ENCODE measurements around the gene GMPR2.
"Not testable (repeated sequence)": the region's sequence is repeated elsewhere in the genome, so short reads cannot be mapped to it uniquely, and the experiment has no call there.

Gene GMPR2

DNA sequence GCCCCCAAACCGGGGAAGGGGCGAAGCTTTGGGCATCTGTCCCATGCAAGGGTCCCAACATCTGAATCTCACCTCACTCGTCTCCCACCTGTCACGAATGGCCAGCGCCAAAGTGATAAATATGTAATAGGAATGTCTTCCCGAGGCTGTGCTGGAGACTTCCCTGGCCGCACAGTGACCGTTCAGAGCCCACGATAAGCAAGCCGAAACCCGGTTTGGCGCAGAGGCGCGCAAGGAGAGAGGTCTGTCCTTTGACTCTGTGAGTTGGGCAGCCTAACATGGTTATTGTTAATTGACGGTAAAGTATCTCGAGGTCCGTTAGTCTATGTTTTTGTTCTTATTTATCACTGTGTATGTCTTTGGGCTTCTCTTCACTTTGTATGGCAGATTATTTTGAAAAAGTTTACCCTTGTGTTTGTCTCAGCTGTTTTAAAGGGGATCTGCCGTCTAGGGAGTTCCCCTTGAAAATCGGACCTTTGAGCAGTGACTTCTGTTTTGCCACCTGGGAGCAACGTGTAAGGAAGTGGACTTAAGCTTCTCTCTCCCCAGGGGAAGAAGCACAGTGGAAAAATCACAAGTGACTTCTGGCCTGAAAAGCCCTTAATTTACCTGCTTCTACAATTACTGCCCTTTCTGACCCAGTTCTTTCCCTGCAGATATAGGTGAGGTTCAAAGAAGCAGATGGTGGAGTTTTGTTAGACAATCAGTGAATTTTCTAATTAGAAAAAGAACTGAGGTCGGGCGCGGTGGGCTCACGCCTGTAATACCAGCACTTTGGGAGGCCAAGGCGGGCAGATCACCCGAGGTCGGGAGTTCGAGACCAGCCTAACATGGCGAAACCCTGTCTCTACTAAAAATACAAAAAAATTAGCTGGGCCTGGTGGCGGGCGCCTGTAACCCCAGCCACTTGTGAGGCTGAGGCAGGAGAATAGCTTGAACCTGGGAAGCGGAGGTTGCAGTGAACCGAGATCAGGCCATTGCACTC, 36.4 kb upstream of the GMPR2 start:
- H3K36me3 ChIP-seq (replicated peaks), result peaks cover 18% of the 10 kb centered on the region
- H3K4me3 ChIP-seq (ENCODE audit: low read depth, low read length), result peak overlapping the region; percentile 80
- in situ Hi-C loops (cut with HindIII; ENCODE audit: low pct_ligation_motif_present, low sequenced_read_pairs), result no loop called here
- no peaks in the 10 kb centered on the region for H3K27me3 ChIP-seq (replicated peaks)
- H3K27ac ChIP-seq, result peak overlapping the region; percentile 100
- no peak for DNase-seq
- TF ChIP-seq, protein P1, sequence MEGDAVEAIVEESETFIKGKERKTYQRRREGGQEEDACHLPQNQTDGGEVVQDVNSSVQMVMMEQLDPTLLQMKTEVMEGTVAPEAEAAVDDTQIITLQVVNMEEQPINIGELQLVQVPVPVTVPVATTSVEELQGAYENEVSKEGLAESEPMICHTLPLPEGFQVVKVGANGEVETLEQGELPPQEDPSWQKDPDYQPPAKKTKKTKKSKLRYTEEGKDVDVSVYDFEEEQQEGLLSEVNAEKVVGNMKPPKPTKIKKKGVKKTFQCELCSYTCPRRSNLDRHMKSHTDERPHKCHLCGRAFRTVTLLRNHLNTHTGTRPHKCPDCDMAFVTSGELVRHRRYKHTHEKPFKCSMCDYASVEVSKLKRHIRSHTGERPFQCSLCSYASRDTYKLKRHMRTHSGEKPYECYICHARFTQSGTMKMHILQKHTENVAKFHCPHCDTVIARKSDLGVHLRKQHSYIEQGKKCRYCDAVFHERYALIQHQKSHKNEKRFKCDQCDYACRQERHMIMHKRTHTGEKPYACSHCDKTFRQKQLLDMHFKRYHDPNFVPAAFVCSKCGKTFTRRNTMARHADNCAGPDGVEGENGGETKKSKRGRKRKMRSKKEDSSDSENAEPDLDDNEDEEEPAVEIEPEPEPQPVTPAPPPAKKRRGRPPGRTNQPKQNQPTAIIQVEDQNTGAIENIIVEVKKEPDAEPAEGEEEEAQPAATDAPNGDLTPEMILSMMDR (IDR thresholded peaks at IDR 0.05; ENCODE audit: low read depth, low read length, missing control alignments), result no peak

DNA sequence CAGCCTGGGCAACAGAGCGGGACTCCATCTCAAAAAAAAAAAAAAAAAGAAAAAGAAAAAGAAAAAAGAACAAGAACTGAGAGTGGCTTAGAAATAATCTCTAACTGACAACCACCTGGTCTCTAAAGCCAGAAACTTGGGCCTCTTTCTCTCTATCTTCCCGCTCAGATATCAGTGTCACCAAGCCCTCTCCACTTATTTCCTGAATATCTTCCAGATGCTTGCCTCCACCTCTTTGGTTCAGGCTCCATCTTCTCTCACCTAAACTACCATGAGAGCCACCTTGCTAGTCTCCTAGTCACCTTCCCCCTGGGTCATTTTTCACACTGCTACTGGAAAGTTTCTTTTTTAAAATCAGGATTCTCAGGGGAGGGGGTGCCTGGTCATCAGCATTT, 35.7 kb upstream of the GMPR2 start:
- in situ Hi-C loops (cut with HindIII; ENCODE audit: low pct_ligation_motif_present, low sequenced_read_pairs), result no loop called here
- Histone ChIP-seq H3K27me3 (replicated peaks) (no peaks in the 10 kb centered on the region), H3K36me3 (replicated peaks) (peaks cover 15% of the 10 kb centered on the region), H3K27ac (no peak overlapping the region), H3K4me3 (ENCODE audit: low read depth, low read length) (no peak overlapping the region)
- TF ChIP-seq, protein P1 (IDR thresholded peaks at IDR 0.05; ENCODE audit: low read depth, low read length, missing control alignments), result no peak
- DNase-seq, result no peak

DNA sequence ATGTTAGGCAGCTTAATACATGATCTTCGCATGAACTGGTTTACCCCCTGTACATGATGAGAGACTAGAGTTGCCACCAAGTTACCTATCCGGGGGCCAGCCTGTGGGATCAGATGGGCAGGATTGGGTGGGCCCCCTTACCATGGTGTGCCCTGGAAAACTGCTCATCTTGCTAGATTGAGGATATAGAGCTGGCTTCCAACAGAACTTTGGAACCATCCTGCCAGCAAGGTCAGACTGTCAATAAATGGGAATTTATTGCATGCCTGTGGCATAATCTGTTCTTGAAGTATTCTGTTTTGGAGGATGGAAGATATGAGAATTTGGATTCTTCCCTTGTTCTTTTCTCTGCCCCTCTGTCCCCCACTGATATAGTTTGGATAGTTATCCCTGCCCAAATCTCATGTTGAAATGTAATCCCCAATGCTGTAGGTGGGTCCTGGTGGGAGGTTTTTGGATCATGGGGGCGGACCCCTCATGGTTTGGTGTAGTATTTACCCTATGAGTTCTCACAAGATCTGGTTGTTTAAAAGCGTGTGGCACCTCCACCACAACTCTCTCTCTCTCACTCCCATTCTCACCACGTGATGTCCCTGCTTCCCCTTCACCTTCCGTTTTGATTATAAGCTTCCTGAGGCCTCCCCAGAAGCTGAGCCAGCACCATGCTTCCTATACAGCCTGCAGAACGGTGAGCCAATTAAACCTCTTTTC, 33.8 kb upstream of the GMPR2 start:
- no peak overlapping the region for H3K27ac ChIP-seq
- TF ChIP-seq, protein P1 (IDR thresholded peaks at IDR 0.05; ENCODE audit: low read depth, low read length, missing control alignments), result no peak
- in situ Hi-C loops (cut with HindIII; ENCODE audit: low pct_ligation_motif_present, low sequenced_read_pairs), result no loop called here
- no peak overlapping the region for H3K4me3 ChIP-seq (ENCODE audit: low read depth, low read length)
- peaks cover 5% of the 10 kb centered on the region for H3K36me3 ChIP-seq (replicated peaks)
- H3K27me3 ChIP-seq (replicated peaks), result no peaks in the 10 kb centered on the region
- no peak for DNase-seq

DNA sequence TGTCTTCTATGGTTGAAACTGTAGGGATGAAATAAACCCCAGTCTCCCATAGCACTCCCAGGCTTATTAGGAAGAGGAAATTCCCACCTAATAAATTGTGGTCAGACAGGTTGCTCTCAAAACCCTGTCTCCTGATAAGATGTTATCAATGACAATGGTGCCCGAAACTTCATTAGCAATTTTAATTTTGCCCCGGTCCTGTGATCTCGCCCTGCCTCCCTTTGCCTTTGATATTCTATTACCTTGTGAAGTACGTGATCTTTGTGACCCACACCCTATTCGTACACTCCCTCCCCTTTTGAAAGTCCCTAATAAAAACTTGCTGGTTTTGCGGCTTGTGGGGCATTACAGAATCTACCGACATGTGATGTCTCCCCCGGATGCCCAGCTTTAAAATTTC, 30.2 kb upstream of the GMPR2 start:
- peaks cover 10% of the 10 kb centered on the region for H3K36me3 ChIP-seq (replicated peaks)
- H3K27me3 ChIP-seq (replicated peaks); H3K27ac ChIP-seq; H3K4me3 ChIP-seq (ENCODE audit: low read depth, low read length); in situ Hi-C loops (cut with HindIII; ENCODE audit: low pct_ligation_motif_present, low sequenced_read_pairs); DNase-seq: not testable (repeated sequence)

DNA sequence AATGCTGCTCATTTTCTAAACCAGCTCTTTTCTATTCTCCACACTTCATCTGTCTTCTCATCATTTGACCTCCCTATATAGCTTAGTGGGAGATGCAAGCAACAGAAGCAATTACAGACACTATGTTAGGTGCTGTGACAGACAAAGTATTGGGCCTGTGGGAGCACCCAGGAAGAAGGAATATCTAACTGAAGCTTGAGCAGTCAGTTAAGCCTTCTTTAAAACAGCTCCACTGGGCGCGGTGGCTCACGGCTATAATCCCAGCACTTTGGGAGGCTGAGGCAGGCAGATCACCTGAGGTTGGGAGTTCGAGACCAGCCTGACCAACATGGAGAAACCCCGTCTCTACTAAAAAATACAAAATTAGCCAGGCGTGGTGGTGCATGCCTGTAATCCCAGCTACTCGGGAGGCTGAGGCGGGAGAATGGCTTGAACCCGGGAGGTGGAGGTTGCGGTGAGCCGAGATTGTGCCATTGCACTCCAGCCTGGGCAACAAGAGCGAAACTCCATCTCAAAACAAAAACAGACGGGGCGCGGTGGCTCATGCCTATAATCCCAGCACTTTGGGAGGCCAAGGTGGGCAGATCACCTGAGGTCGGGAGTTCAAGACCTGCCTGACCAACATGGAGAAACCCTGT, 29.4 kb upstream of the GMPR2 start:
- H3K36me3 ChIP-seq (replicated peaks), result peaks cover 13% of the 10 kb centered on the region
- H3K27ac ChIP-seq; H3K27me3 ChIP-seq (replicated peaks); H3K4me3 ChIP-seq (ENCODE audit: low read depth, low read length); in situ Hi-C loops (cut with HindIII; ENCODE audit: low pct_ligation_motif_present, low sequenced_read_pairs); DNase-seq: not testable (repeated sequence)

DNA sequence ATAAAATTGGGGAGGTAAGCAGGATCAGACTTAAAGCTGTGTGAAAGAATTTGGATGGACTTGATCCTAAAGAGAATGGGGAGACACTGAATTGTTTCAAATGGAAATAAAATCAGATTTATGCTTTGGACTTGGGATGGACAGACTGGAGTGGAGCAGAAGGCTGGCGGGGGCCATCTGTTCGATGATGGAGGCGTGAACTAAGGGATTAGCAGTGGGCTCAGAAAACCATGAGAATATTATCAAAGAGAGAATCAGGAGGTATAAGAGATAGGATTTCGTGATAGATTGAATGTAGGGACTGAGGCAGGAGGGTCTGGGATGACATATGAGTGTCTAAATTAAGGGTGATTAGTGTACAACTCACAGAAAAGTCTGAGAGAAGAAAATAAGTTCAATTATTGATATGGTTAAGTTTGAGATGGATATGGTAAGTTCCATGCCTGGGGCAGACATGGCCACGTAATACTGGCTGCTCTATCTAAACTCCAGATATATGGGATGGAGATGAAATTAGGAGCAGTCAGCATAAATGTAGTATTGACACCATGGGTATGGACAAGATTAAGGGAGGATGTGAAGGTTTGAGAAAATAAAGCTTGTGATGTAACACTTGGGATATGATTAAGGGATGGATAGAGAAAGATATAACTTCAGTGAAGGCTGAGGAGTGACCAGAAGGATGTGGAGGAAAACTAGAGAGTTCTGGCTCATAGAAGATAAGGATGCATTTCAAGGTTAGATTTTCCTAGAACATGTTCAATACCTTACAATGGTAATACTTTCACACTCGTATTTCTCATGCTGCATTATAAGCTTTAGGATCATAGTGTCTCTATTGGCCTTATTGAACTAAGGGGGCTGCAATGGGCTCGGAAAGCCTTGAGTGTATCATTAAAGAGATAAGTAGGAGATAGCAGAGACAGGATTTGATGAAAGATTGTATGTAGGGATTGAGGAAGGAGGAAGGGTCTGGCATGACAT, 28.3 kb upstream of the GMPR2 start:
- Histone ChIP-seq H3K36me3 (replicated peaks) (peaks cover 17% of the 10 kb centered on the region), H3K27ac (no peak overlapping the region), H3K27me3 (replicated peaks) (no peaks in the 10 kb centered on the region), H3K4me3 (ENCODE audit: low read depth, low read length) (no peak overlapping the region)
- no peak for DNase-seq
- in situ Hi-C loops (cut with HindIII; ENCODE audit: low pct_ligation_motif_present, low sequenced_read_pairs), result no loop called here
- TF ChIP-seq, protein P1 (IDR thresholded peaks at IDR 0.05; ENCODE audit: low read depth, low read length, missing control alignments), result no peak
